ENCODE measurements around the gene CACNA1C. TPM values are rescaled to one million over a fixed set of nuclear protein-coding genes. Genes with fewer than 3 reads are reported as not detected.

CACNA1C gene
- total RNA-seq, 4 donors from 2014 or later = 1.4 to 3.7 (median 2.2) TPM

DNA sequence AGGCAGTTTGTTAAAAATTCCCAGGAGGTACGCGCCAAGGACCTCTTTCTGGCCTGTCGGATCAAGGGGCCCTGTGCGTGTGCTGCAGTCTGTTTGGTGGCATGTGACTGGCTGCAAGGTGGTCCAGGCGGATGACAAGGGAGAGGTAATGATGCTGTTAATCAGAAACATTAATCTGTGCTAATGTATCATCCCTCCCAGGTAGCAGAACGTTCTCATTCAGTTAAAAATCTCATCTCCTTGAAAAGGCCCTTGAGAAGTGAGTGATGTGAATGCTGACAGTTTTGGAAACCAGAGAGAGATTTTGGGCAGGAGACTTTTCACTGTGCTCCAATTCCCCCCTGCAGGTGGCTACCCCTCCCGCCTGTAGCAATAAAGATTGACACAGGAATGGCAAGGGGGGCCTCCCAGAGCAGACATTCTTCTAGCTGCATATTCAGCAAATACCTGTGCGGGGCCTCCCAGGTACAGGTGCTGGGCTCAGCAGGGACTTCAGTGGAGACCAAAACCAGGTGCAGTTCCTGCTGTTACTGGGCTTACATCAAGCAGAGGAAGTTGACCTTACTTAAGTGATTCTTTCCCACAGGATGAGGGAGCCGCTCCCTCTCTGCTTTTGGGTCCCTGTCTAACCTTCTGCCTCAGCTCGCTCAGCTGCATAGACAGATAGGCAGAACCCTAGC, 364.8 kb downstream of the CACNA1C start:
- H3K36me3 ChIP-seq = no peaks in the 10 kb centered on the region
- WGBS = 91% methylated on average over 5 of the region's 10 CpGs
- no peaks in the 10 kb centered on the region for H3K4me1 ChIP-seq
- H3K27ac ChIP-seq = no peak overlapping the region
- no peak overlapping the region for H3K4me3 ChIP-seq
- H3K27me3 ChIP-seq = no peaks in the 10 kb centered on the region
- no peak for DNase-seq (ENCODE audit: low spot score in 2 of 2)
- TF ChIP-seq POLR2A (IDR thresholded peaks at IDR 0.05) (no peak), POLR2AphosphoS5 (IDR thresholded peaks at IDR 0.05) (no peak)
- TF ChIP-seq, protein P1, sequence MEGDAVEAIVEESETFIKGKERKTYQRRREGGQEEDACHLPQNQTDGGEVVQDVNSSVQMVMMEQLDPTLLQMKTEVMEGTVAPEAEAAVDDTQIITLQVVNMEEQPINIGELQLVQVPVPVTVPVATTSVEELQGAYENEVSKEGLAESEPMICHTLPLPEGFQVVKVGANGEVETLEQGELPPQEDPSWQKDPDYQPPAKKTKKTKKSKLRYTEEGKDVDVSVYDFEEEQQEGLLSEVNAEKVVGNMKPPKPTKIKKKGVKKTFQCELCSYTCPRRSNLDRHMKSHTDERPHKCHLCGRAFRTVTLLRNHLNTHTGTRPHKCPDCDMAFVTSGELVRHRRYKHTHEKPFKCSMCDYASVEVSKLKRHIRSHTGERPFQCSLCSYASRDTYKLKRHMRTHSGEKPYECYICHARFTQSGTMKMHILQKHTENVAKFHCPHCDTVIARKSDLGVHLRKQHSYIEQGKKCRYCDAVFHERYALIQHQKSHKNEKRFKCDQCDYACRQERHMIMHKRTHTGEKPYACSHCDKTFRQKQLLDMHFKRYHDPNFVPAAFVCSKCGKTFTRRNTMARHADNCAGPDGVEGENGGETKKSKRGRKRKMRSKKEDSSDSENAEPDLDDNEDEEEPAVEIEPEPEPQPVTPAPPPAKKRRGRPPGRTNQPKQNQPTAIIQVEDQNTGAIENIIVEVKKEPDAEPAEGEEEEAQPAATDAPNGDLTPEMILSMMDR (IDR thresholded peaks at IDR 0.05) = no peak
- no peaks in the 10 kb centered on the region for H3K9me3 ChIP-seq

DNA sequence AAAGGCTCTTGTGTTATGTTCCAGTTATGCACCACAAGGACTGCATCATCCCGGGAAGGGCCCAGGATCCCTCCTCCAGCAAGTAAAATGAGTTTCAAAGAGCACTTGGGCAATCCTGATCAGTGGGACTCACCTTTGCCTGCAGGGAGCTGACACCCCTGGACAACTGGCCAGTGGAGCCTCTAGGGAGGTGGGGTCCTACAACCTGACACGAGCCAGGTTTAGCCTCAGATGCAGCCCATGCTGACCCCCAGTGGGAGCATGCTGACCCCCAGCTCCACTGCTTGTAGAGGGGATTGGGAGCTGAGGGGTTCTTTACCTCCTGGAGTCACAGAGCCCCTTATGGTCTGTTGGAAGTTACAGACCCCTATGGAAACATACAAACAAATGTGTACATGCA, 365.8 kb downstream of the CACNA1C start:
- TF ChIP-seq POLR2A (IDR thresholded peaks at IDR 0.05) = no peak
- no peak for TF ChIP-seq POLR2AphosphoS5 (IDR thresholded peaks at IDR 0.05)
- no peak for TF ChIP-seq EP300 (IDR thresholded peaks at IDR 0.05)
- TF ChIP-seq, protein P1 (IDR thresholded peaks at IDR 0.05) = no peak
- Histone ChIP-seq H3K4me3 (no peak overlapping the region), H3K27me3 (peaks cover under 1% of the 10 kb centered on the region), H3K9me3 (no peaks in the 10 kb centered on the region), H3K27ac (no peak overlapping the region), H3K36me3 (no peaks in the 10 kb centered on the region), H3K4me1 (no peaks in the 10 kb centered on the region)
- peak in 1 of 2 donors; percentile 13 for DNase-seq (ENCODE audit: low spot score in 2 of 2)
- WGBS = 92% methylated on average over 2 of the region's 2 CpGs

DNA sequence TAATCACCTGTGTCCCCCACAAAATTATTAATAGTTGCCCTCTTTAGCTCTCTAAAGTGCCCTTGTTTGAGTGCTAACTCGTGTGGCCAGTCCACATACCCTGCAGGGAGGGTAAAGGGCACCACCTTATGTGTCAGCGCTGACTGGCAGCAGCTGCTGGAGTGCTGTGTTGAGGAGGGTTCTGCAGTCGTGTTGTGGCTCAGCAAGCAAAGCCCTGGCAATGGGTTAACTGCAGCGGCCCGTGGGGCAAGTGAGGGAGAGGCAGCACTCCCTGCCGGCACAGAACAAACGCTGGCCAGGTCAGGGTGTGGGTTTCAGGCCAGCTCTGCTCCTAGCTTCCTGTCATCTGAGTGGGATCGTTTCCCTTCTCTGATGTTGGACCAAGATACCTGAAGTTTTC, 369.8 kb downstream of the CACNA1C start:
- Histone ChIP-seq H3K4me1 (no peaks in the 10 kb centered on the region), H3K27me3 (peaks cover 3% of the 10 kb centered on the region), H3K9me3 (no peaks in the 10 kb centered on the region), H3K36me3 (no peaks in the 10 kb centered on the region), H3K4me3 (no peak overlapping the region), H3K27ac (no peak overlapping the region)
- DNase-seq (ENCODE audit: low spot score in 2 of 2) = no peak
- TF ChIP-seq, protein P1 (IDR thresholded peaks at IDR 0.05) = no peak
- TF ChIP-seq EP300 (IDR thresholded peaks at IDR 0.05) (no peak), POLR2A (IDR thresholded peaks at IDR 0.05) (no peak), POLR2AphosphoS5 (IDR thresholded peaks at IDR 0.05) (no peak)
- 73% methylated on average over 6 of the region's 8 CpGs for WGBS

DNA sequence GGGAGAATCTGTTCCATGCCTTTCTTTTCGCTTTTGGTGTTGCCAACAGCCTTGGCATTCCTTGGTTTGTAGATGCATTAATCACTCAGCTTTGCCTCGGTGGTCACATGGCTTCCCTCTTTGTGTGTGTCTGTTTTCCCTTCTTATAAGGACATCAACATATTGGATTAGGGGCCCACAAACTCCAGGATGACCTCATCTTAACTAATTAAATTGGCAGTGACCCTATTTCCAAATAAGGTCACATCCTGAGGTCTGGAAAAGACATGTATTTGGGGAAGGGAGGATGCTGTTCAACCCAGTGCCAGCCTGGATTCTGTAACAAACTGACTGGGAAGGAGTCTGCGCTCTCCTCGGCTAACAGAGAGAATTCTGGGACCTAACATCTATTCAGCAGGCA, 376.2 kb downstream of the CACNA1C start:
- no peak overlapping the region for H3K4me3 ChIP-seq
- no peaks in the 10 kb centered on the region for H3K4me1 ChIP-seq
- 65% methylated on average over 4 of the region's 4 CpGs for WGBS
- H3K36me3 ChIP-seq = no peaks in the 10 kb centered on the region
- H3K9me3 ChIP-seq = no peaks in the 10 kb centered on the region
- no peak for DNase-seq (ENCODE audit: low spot score in 2 of 2)
- no peak overlapping the region for H3K27ac ChIP-seq
- no peaks in the 10 kb centered on the region for H3K27me3 ChIP-seq
- no peak for TF ChIP-seq POLR2A (IDR thresholded peaks at IDR 0.05)
- no peak for TF ChIP-seq EP300 (IDR thresholded peaks at IDR 0.05)
- no peak for TF ChIP-seq POLR2AphosphoS5 (IDR thresholded peaks at IDR 0.05)
- TF ChIP-seq, protein P1 (IDR thresholded peaks at IDR 0.05) = no peak

DNA sequence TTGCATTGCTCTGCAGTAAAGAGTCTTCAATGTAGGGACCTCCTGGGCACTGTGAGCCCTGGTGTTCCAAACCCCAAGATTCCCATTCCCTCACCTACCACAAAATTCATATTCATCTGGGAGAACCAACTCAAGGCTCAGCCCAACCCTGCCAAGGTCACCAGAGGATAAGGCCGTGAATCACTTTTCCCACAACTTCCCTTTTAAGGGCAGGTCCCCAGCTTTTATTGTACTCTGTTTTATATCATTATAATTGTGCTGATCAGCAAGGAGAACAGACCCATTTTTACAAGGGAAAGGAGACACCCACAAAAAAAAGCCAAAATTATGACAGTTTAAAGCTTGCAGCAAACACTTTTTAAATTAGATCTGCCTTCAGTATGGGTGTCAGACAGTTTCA, 379.0 kb downstream of the CACNA1C start:
- DNase-seq (ENCODE audit: low spot score in 2 of 2) = no peak
- WGBS = 26% methylated on average over 1 of the region's 1 CpG
- Histone ChIP-seq H3K4me3 (no peak overlapping the region), H3K36me3 (no peaks in the 10 kb centered on the region), H3K9me3 (no peaks in the 10 kb centered on the region), H3K27ac (no peak overlapping the region), H3K4me1 (no peaks in the 10 kb centered on the region), H3K27me3 (no peaks in the 10 kb centered on the region)
- TF ChIP-seq POLR2AphosphoS5 (IDR thresholded peaks at IDR 0.05) = no peak
- TF ChIP-seq EP300 (IDR thresholded peaks at IDR 0.05) = no peak
- TF ChIP-seq, protein P1 (IDR thresholded peaks at IDR 0.05) = no peak
- no peak for TF ChIP-seq POLR2A (IDR thresholded peaks at IDR 0.05)

Data from suprapubic skin (tissue), 4 donors.